IMR-90 (cell line): ENCODE data around the gene LTB4R2.
A peak's percentile ranks its signal among the peaks of the same experiment; 100 is the strongest.

Experiments used
- BHLHE40 ChIP-seq: fragments of 150-350 bp; IDR thresholded peaks from 2 replicates; pipeline ENCODE4 v1.6.1; 2016; ENCODE audit warnings: mild to moderate bottlenecking, low read depth, low read length
- MAFK ChIP-seq: IDR thresholded peaks from 2 replicates; pipeline ENCODE4 v1.6.1; 2012; ENCODE audit warnings: low read depth, low read length, improper control_type of control experiment
- MAZ ChIP-seq: IDR thresholded peaks from 2 replicates; pipeline ENCODE4 v1.6.1; 2012; ENCODE audit warnings: low read depth, mild to moderate bottlenecking, low read length, improper control_type of control experiment, moderate library complexity, borderline replicate concordance
- MXI1 ChIP-seq: IDR thresholded peaks from 2 replicates; pipeline ENCODE4 v1.6.1; 2012; ENCODE audit warnings: low read depth, mild to moderate bottlenecking, low read length, moderate library complexity, borderline replicate concordance
- POLR2A ChIP-seq: IDR thresholded peaks from 2 replicates; pipeline ENCODE4 v1.6.1; 2012; ENCODE audit warnings: mild to moderate bottlenecking, low read depth, low read length
- RCOR1 ChIP-seq: IDR thresholded peaks from 2 replicates; pipeline ENCODE4 v1.6.1; 2012; ENCODE audit warnings: mild to moderate bottlenecking, low read length, improper control_type of control experiment; ENCODE audit not compliant: insufficient replicate concordance
- TF ChIP-seq, protein P1 (sequence below): conservative IDR thresholded peaks from 2 replicates; pipeline ENCODE4 v1.5.1; 2012; ENCODE audit warnings: mild to moderate bottlenecking, low read depth, low read length, improper control_type of control experiment
- TF ChIP-seq, protein P2 (sequence below): fragments of 150-350 bp; IDR thresholded peaks from 2 replicates; pipeline ENCODE4 v1.6.1; 2017; ENCODE audit warnings: mild to moderate bottlenecking, antibody characterized with exemption, low read length, low read depth

DNA sequence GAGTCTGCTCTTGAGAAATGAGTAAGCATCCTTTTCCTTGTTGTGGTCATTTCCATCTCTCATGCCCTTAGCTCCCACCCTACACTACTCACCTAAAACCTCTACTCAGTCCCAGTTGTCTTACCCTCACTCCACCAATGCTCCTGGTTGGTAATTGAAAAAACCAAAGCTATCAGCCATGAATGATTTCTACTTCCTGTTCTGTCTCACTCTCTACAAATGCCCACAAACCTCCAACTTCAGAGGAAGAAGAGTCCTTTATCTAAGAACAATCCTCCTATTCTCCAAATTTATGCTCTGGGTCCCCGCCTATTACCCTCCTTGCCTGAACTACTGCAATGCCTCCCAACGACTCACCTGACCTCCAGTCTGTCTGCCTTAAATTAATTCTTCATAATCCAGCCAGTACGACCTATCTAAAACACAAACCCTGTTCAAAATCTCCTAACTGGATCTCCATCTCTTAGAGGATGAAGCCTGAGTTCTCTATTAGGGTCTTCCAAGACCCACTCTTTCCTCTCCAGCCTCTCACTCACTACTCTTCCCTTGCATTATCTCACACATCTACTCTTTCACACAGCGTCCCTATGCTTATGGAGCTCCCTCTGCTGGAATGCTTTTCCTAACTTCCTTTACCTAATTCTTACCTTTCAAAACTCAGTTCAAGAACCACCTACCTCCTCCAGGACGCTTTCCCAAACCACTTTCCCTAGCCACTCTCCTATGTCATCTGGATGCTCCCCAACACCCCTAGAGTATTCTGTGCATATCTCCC is 12.6 kb upstream of the LTB4R2 start:
- TF ChIP-seq, protein P1, sequence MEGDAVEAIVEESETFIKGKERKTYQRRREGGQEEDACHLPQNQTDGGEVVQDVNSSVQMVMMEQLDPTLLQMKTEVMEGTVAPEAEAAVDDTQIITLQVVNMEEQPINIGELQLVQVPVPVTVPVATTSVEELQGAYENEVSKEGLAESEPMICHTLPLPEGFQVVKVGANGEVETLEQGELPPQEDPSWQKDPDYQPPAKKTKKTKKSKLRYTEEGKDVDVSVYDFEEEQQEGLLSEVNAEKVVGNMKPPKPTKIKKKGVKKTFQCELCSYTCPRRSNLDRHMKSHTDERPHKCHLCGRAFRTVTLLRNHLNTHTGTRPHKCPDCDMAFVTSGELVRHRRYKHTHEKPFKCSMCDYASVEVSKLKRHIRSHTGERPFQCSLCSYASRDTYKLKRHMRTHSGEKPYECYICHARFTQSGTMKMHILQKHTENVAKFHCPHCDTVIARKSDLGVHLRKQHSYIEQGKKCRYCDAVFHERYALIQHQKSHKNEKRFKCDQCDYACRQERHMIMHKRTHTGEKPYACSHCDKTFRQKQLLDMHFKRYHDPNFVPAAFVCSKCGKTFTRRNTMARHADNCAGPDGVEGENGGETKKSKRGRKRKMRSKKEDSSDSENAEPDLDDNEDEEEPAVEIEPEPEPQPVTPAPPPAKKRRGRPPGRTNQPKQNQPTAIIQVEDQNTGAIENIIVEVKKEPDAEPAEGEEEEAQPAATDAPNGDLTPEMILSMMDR = peak; percentile 41; the same call in 1 of the 2 replicates
- TF ChIP-seq POLR2A = no peak
- no peak for TF ChIP-seq MXI1
- TF ChIP-seq MAFK = no peak
- TF ChIP-seq, protein P2, sequence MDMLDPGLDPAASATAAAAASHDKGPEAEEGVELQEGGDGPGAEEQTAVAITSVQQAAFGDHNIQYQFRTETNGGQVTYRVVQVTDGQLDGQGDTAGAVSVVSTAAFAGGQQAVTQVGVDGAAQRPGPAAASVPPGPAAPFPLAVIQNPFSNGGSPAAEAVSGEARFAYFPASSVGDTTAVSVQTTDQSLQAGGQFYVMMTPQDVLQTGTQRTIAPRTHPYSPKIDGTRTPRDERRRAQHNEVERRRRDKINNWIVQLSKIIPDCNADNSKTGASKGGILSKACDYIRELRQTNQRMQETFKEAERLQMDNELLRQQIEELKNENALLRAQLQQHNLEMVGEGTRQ = no peak
- no peak for TF ChIP-seq MAZ
- no peak for TF ChIP-seq BHLHE40
- no peak for TF ChIP-seq RCOR1
